ENCODE measurements around the gene KIAA0513. TPM values are rescaled to one million over a fixed set of nuclear protein-coding genes. Genes with fewer than 3 reads are reported as not detected.
"Not testable (repeated sequence)": the region's sequence is repeated elsewhere in the genome, so short reads cannot be mapped to it uniquely, and the experiment has no call there.

KIAA0513 gene
- total and polyA plus RNA-seq, 2 donors (not counting 3 experiments of a cell fraction or from before 2014, with no cell fraction given): 1.8 to 4.3 TPM

DNA sequence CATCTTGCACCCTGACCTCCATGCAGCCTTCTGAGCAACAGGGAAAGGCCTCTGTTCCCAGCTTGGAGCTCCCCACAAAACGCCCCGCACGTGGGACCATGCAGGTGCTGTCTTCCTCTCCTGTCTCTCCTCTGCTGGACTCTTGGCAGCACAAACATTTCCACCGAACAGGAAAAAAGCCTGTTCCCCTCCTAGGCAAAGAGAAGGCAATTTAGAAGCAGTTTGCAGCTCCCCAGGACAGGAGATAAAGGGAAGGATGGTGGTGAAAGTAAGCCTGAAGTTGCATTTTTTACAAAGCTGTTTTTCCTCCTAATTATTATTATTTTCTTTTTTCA is 92.4 kb downstream of the KIAA0513 start:
- intact Hi-C loops (cut with micrococcal nuclease) (no loop called here), dilution Hi-C loops (cut with MboI; ENCODE audit: extremely low pct_ligation_motif_present, low sequenced_read_pairs) (no loop called here)
- no peak overlapping the region for H3K4me3 ChIP-seq (replicated peaks in 1 of 3; ENCODE audit: insufficient read depth in 1 of 3, low read depth in 1 of 3, low read length in 3 of 3)
- no TSS peak for BruUV-seq (replicated peaks)
- H3K79me2 ChIP-seq (ENCODE audit: control insufficient read depth, insufficient read depth, low read length): no peaks in the 10 kb centered on the region
- no peaks in the 10 kb centered on the region for H4K20me1 ChIP-seq (replicated peaks; ENCODE audit: control insufficient read depth, extremely low read depth, insufficient read depth, low read length)
- no peak overlapping the region for H3K27ac ChIP-seq (ENCODE audit: insufficient read depth, low read depth, low read length)
- ChIA-PET CTCF (interaction anchor here (1.7 to 2.0 kb wide), 3 partner anchors 125 to 496 kb away, joined by 4 to 5 read pairs (median 5); no protein-coding TSS in a partner anchor), POLR2A (no interaction called here)
- DNase-seq (ENCODE audit: low read depth, low spot score): no peak
- H3K27me3 ChIP-seq (ENCODE audit: control insufficient read depth in 2 of 2, insufficient read depth in 2 of 2, low read length in 2 of 2): no peaks in the 10 kb centered on the region
- H3K36me3 ChIP-seq (ENCODE audit: control insufficient read depth in 2 of 2, extremely low read depth in 1 of 2, insufficient read depth in 2 of 2, low read length in 2 of 2): no peaks in the 10 kb centered on the region
- TF ChIP-seq EZH2 (IDR thresholded peaks at IDR 0.05; ENCODE audit: borderline replicate concordance, low read depth, low read length, severe bottlenecking) (no peak), MYC (IDR thresholded peaks at IDR 0.05; ENCODE audit: low read depth, low read length) (no peak), FOS (IDR thresholded peaks at IDR 0.05; ENCODE audit: borderline replicate concordance, insufficient read depth, low read length) (no peak), POLR2A (IDR thresholded peaks at IDR 0.05; ENCODE audit: low read depth, low read length) (no peak), POLR2AphosphoS5 (IDR thresholded peaks at IDR 0.05; ENCODE audit: insufficient read depth, low read depth, low read length) (no peak), GATA2 (IDR thresholded peaks at IDR 0.05; ENCODE audit: insufficient read depth, insufficient read length, low read depth, low read length) (no peak), JUN (IDR thresholded peaks at IDR 0.05; ENCODE audit: borderline replicate concordance, insufficient read depth, insufficient read length, low read depth) (no peak), MAX (IDR thresholded peaks at IDR 0.05; ENCODE audit: insufficient read depth, insufficient read length) (no peak)
- TF ChIP-seq, protein P1, sequence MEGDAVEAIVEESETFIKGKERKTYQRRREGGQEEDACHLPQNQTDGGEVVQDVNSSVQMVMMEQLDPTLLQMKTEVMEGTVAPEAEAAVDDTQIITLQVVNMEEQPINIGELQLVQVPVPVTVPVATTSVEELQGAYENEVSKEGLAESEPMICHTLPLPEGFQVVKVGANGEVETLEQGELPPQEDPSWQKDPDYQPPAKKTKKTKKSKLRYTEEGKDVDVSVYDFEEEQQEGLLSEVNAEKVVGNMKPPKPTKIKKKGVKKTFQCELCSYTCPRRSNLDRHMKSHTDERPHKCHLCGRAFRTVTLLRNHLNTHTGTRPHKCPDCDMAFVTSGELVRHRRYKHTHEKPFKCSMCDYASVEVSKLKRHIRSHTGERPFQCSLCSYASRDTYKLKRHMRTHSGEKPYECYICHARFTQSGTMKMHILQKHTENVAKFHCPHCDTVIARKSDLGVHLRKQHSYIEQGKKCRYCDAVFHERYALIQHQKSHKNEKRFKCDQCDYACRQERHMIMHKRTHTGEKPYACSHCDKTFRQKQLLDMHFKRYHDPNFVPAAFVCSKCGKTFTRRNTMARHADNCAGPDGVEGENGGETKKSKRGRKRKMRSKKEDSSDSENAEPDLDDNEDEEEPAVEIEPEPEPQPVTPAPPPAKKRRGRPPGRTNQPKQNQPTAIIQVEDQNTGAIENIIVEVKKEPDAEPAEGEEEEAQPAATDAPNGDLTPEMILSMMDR (IDR thresholded peaks at IDR 0.05; ENCODE audit: extremely low read depth in 1 of 2, insufficient read depth in 1 of 2, low read depth in 1 of 2, low read length in 2 of 2): no peak
- no peak overlapping the region for H3K9ac ChIP-seq (replicated peaks; ENCODE audit: extremely low read depth, insufficient read depth, low read length)
- H3K9me3 ChIP-seq (replicated peaks; ENCODE audit: control insufficient read depth, insufficient read depth, low read length): no peaks in the 10 kb centered on the region
- H2AFZ ChIP-seq (ENCODE audit: low read depth, low read length): no peak overlapping the region
- H3K4me1 ChIP-seq (ENCODE audit: control insufficient read depth, extremely low read depth, insufficient read depth, low read length): peaks cover 12% of the 10 kb centered on the region
- no peak overlapping the region for H3K4me2 ChIP-seq (ENCODE audit: insufficient read depth, low read length)
- H3K9me1 ChIP-seq (replicated peaks; ENCODE audit: control insufficient read depth, extremely low read depth, insufficient read depth, low read length): no peaks in the 10 kb centered on the region
- FAIRE-seq: no peak

- intact Hi-C loops (cut with micrococcal nuclease); BruUV-seq (replicated peaks); H3K9me1 ChIP-seq (replicated peaks; ENCODE audit: control insufficient read depth, extremely low read depth, insufficient read depth, low read length); POLR2A ChIA-PET; FAIRE-seq; H3K9me3 ChIP-seq (replicated peaks; ENCODE audit: control insufficient read depth, insufficient read depth, low read length); H4K20me1 ChIP-seq (replicated peaks; ENCODE audit: control insufficient read depth, extremely low read depth, insufficient read depth, low read length); H3K79me2 ChIP-seq (ENCODE audit: control insufficient read depth, insufficient read depth, low read length); H3K36me3 ChIP-seq (ENCODE audit: control insufficient read depth in 2 of 2, extremely low read depth in 1 of 2, insufficient read depth in 2 of 2, low read length in 2 of 2); H3K4me3 ChIP-seq (replicated peaks in 1 of 3; ENCODE audit: insufficient read depth in 1 of 3, low read depth in 1 of 3, low read length in 3 of 3); H3K27me3 ChIP-seq (ENCODE audit: control insufficient read depth in 2 of 2, insufficient read depth in 2 of 2, low read length in 2 of 2); DNase-seq (ENCODE audit: low read depth, low spot score); dilution Hi-C loops (cut with MboI; ENCODE audit: extremely low pct_ligation_motif_present, low sequenced_read_pairs): not testable (repeated sequence)
- Histone ChIP-seq H3K4me1 (ENCODE audit: control insufficient read depth, extremely low read depth, insufficient read depth, low read length) (peaks cover 18% of the 10 kb centered on the region), H3K9ac (replicated peaks; ENCODE audit: extremely low read depth, insufficient read depth, low read length) (peak overlapping the region; percentile 84), H3K4me2 (ENCODE audit: insufficient read depth, low read length) (peak overlapping the region; percentile 27), H2AFZ (ENCODE audit: low read depth, low read length) (peak overlapping the region; percentile 90), H3K27ac (ENCODE audit: insufficient read depth, low read depth, low read length) (peak overlapping the region; percentile 72)
- CTCF ChIA-PET: interaction anchor here (0.9 to 4.7 kb wide), 6 partner anchors 9 to 297 kb away, joined by 3 to 36 read pairs (median 4); no protein-coding TSS in a partner anchor
Observed at GRCh38 chr16:85123441-85123840, 95.8 kb downstream of the KIAA0513 start.

All from endothelial cell of umbilical vein (primary cell).